GM19023 (cell line): ENCODE measurements around the gene SCN3B.

Source experiments
- ATAC-seq: cut with Tn5 transposase; IDR thresholded peaks from one replicate; pipeline ENCODE4 v1.9.1; 2021; ENCODE audit warnings: mild to moderate bottlenecking, moderate library complexity; ENCODE audit not compliant: unreplicated experiment

Gene SCN3B

DNA sequence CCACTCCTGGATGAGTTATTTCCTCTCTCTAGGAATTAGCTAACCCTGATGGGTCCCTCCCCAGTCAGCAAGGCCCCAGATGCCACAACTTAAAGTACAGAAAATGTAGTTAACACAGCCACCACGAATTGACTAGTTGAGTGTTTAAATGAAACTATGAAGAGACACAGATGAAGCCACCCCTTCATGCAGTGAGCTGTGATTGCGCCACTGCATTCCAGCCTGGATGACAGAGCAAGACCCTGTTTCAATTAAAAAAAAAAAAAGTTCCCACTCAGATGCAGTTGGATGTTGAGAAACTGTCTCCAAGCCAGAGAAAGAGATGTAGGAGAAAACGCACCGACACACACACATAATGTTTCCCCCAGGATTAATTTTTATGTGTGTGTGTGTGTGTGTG lies 53.3 kb downstream of the SCN3B start:
- ATAC-seq = no peak

DNA sequence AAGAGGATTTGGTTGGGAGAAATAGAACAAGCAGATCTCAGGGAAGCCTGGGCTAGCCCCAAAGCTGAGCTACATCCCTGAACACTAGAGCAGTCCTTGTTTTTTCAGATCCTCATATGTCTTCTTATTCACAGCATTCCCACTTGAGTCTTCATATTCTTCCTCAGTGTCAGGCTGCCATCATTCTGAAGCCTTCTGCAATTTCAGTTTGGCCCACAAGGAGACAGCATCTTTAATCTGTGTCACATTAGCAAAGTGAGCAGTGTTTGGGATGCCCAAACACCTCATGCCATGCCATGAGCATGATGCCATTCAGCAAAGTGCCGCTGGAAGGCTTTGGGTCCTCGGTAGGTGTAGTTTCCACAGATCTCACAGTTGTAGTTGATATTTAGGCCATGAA lies 56.6 kb downstream of the SCN3B start:
- no peak for ATAC-seq

DNA sequence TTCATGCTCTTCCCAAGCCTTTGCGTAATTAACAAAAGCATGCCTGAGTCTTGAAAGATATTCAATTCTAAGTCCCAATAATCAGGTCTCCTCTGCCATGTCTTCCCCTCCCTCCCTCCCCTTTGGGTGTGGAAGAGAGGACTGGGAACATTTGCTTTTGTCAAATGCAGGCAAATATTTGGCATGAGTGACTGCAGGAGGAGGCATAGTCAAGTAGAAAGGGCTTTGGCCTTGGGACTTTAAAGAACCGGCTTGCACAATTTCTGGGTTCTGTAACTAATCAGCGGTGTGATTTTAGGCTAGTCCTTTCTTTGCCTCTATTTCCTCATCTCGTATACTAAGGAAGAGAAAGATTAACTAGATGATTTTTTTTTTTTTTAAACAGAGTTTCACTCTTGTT lies 59.5 kb downstream of the SCN3B start:
- no peak for ATAC-seq

DNA sequence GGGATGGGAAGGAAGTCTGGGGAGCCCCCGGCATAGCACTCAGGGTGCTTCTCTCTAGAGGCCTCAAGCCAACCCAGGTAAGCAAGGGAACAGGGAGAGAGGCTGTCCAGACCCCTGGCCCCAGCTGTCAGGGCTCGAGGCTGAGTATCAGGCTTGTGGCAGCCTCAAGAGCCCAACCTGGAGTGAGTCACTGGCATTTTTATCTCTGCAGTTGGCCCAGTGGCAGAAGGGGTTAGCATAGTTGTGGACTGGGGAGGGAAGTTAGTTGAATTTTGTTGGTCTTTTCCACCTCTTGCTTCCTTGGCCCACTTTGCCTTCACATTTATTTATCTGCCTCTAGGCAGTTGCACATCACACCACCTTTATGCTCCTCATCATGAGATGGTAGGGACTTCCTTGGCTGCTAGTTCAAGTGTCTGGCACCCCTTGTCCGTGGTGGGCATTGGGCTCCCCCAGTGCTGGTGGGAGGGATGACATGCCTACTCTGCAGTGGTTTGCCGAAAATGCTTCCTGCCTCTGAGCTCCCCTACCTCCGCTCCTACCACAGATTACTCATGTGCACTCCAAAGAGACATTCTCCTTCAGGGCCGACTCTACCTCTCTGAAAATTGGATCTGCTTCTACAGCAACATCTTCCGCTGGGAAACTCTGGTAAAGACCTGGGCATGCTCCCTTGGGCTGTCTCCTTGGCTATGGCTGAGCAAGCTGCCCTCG lies 60.1 kb downstream of the SCN3B start:
- ATAC-seq = no peak

DNA sequence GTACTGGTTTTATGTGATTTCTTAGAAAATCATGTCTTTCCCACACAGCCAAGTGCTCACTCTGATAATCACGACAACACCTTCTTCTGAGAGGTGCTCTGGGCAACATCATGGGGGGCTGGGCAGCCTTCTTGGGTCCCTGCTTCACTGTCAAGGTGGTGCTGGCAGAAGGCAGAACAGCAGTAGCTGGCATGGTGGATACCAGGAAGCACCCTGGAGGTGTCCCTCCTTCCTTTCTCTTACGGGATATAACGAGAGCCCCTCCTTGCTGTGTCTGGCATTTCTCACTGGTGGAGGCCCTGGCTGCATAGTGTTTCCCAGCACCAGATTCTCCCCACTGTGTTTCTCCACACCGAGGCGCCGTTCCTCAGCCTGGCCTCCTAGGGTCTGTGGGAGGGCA lies 60.9 kb downstream of the SCN3B start:
- ATAC-seq = no peak

DNA sequence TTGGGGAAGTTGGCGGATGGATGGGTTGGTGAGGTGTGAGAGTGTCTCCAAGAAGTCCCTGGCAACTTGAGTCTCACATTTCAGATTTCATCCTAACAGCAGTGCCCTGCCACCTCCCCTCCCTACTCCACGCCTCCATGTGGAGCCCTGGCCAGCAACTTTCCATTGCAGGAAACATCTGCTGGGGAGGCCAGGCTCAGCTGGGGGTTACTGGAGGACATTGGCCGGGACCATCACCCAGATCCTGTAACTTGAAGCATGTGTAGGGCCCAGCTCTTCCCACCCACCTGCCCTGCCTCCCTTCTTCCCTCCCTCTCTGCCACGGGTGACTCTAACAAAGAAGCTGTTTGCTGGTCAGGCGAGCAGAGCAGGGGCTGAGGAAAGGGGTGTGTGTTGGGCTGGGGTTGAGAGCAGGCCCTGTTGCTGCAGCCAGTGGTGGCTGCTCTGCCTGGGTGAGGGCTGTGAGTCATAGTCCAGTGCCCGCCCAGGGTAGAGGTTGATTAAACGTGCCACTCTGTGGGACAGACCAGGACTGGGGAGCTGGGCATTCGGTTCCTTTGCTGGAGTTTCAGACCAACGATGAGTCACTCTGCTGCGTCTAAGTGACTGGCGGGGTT lies 64.0 kb downstream of the SCN3B start:
- ATAC-seq = no peak

DNA sequence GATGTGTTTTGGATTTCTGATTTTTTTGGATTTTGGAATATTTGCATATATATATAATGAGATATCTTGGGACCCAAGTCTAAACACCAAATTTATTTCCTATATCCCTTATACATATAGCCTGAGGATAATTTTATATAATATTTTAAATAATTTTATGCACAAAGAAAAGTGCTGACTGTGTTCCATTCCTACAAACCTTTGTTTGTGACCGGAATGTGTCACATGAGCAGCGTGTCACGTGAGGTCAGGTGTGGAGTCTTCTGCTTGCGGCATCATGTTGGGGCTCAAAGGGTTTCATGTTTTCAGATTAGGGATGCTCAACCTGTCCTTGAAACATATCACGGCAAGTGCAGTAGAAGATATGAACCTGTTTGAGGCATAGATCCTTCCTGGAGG lies 65.6 kb downstream of the SCN3B start:
- ATAC-seq = no peak

DNA sequence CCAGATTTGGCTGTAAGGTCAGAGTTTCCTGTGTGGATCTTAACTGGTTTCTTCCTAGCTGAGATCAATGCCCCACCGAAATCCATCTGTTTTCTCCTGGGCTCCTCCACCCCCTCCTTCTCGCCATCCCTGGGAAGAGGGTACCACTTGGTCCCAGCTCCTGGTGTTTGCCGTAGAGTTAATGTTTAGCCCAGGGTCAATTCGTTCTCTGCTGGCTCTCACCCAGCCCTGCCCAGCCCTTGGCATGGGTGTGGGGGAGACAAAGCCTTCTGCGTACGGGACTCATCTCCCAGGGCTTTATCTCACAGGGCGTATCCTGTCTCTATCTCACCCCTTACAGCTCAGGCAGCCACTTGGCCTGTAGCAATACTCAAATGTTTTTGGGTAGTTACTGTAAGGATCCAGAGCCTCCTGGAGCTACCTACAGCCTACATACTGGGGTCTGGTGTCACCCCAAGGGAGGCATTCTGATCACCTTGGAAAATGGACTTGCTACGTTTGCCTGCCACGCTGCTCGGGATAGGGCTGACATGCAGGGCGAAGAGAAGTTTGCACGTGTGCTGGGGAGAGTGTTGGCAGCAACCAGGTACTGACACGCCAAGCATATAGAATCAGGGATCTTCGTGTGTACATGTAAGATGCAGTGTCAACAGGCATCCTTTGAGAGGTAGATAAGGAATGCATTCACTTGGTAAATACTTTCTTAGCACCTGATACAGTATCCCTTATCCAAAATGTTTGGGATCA lies 66.1 kb downstream of the SCN3B start:
- ATAC-seq = no peak

DNA sequence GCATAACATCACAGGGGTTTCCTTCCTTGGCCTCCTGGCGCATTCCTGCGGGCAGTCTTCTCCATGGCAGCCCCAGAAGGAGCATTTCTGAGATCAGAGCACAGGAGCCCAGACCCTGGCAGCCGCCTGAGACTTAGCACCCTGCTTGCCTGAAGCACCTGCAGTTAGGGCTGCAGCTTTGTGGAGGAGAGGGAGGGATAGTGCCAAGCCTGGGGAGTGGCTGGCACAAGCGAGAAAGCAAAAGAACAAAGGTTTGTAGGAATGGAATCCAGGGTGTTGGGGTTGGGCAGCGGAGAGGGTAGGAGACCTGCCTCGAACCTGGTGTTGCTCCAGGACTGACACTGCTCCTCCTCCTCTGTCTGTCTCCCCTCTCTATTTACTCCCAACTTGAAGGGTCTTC lies 66.9 kb downstream of the SCN3B start:
- no peak for ATAC-seq

DNA sequence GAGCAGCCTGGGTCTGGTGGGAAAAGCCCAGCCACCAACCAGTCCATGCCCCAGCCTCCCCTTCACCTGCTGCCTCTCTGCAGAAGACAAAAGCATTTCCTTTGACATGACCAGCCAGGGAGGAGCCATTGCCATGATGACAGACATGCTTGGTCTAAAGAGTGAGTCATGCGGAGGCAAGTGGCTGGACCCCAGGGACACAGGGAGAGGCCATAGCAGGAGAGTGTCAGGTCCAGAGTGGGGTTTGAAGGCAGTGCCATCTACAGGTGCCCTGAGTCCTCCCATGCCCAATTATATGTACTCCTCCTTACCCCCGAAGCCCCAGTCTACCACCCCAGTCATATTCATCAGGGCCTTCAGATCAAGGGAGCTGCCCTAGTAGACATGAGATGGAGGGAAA lies 67.4 kb downstream of the SCN3B start:
- no peak for ATAC-seq

DNA sequence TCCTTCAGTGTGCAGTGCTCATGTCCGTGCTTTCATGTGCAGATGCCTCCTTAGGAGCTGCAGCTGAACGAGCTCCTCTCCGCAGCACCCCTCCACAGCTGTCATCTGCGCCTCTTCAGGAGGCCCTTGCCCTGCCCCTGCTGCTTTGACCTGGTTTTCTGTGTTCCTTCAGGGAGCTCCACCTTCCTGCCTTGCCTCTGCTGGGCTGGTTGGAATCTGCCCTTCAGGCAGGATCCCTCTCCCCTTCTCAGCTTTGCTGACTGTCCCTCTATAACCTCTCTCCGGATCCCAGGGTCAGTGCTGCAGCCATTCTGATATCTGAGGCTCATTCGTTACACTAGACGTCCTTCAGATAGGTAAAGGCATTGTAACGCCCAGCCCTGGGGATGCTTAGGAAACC lies 67.9 kb downstream of the SCN3B start:
- no peak for ATAC-seq

DNA sequence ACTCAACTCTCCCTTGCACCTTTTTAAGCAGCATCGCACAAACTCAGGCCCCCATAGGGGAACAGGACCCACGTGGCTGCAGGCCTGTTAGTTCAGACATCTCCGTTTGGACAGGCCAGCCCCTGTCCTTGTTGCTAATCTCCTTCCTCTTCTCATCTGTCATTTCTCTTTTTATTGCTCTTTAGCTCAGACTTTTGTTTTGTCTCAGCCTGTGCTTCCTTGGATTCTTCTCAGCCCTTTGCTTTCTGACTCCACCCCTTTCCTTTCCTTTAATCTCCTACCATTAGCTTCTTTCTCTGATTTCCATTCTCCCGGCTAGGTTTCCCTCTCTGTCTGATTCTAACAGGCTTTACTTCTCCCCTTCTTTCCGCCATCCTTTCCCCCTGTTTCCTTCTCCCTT lies 68.7 kb downstream of the SCN3B start:
- ATAC-seq = no peak

DNA sequence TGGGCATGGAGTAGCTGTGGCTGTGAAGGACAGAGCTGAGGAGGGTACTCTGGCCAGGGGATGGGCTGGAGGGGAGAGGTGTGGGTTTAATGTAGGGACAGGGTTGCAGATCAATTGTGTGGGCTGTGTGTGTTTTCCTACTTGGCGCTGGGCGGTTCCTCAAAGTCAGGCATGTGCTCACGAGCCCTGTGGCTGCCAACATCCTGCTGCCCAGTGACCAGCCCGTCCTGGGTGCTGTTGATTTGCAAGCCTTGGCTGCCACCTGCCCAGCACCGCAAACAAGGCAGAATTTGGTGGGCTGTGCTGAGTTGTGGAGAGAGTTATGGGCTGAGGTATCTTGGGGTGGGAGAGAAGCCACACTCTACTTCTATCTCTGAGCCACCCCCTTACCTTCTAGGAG lies 69.2 kb downstream of the SCN3B start:
- no peak for ATAC-seq

DNA sequence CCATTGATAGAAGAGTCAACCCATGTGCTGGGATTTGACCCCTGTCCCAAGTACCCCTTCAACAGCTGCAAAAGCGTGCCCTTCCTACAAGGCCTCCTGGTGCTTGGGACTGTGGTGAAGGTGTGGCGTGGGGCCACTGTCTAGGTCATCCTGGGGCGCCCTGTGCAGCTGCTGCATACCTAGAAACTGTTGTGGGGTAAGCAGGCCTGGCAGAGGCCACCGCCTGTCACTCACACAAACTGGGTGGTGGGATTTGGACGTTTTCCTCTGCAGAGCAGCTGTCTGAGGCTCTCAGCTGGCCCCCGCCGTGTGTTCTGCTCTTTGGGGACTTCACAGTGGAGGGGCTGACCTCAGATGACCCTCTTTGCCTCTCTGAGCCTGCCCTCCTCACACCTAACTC lies 69.7 kb downstream of the SCN3B start:
- no peak for ATAC-seq

DNA sequence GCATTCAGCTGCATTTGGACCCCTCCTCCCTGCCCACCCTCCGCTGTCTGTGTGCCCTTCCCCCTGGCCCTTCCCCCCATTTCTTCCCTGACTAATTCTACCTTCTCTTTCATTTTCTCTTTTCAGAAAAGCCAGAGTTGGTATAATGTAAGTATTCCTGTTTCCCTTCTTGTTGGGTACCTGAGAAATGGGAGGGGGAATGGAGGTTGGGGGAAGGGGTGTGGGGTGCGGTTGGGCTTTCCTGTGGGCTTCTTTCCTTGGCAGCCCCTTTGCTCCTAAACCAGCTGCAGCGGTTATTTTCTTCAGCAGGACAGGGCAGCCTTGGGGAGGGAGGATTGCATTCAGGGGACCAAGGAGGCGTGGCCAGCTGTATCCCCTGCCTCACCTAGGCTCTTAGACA lies 70.2 kb downstream of the SCN3B start:
- ATAC-seq = no peak

DNA sequence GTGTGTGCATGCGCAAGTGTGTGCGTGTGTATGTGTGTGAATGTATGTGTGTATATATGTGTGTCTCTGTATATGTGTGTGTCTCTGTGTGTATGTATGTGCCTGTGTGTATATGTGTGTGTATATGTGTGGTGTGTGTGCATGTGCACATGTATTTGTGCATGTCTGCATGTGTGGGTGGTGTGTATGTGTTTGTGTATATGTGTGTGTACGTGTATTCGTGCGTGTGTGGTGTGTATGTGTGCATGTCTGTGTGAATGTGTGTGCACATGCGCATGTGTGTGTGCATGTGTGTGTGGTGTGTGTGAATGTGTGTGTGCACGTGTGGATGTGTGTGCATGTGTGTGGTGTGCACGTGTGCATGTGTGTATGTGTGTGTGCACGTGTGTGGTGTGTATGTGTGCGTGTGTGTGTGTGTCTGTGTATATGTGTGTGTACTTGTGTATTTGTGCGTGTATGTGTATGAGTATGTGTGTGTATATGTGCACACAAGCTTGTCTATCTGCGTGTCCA lies 71.4 kb downstream of the SCN3B start:
- no peak for ATAC-seq

DNA sequence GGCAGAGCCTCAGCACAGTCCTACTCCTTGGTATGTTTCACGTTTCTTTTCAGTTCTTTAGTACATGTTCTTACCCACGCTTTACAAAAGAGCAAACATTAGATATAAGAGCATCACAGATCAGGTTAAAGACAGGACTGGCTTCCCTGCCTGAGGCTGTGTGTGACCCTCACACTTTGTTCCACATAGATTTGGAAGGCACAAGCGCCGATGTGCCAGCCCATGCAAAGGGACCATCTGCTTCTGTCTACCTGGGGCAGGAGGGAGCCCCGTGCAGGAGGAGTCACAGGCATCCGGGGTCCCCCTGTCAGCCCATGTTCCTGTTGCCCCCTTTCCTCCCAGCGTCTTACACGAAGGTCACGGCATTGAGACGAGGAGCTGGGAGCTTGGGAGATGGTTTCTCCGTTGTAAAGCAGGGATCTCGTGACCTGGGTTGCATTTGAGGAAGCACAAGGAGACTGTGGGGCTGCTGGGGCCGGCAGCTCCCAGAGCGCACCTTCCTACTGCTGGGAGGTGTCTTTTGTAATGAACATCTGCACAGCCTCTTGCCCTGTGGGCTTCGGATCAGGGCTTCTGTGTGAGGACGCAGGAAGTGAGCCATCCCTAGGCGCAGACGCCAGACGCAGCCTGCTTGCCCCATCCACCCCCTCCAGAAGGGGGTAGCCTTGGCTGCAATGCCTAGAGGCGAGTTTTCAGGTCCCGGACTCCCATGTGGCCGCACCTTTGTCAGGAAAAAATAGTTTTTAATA lies 72.6 kb downstream of the SCN3B start:
- no peak for ATAC-seq

DNA sequence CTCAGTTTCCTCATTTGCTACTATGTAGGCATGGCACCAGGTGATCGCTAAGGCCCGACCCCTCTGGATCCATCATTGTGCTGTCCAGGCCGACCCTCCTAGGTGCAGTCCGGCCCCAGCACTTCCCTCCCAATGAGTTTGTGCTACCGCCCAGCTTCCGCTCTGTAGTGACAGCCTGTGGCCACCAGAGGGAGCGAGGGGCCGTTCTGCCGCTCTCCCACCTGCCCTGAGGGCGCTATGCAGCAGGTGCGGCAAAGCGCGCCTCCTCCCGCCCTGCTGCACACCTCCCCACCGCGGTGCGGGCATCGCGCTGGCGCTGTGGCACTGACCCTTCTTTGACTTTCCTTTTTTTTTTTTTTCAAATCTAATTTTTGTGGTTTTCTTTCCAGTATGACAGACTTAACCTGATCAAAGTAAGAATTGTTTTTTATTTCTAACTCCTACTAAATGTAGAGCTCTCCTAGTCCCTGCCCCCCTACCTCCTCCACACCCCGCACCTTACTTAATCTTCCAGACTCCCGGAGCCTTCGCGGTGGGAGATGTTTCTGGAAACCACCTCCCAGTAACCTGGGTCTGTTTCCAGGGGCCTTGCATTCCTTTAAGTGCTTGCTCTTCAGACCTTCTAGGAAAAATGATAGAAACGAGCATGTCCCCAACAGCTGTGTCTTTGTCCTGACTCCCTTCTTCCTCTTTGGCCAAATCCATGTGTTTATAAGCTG lies 73.7 kb downstream of the SCN3B start:
- peak; percentile 78 for ATAC-seq

DNA sequence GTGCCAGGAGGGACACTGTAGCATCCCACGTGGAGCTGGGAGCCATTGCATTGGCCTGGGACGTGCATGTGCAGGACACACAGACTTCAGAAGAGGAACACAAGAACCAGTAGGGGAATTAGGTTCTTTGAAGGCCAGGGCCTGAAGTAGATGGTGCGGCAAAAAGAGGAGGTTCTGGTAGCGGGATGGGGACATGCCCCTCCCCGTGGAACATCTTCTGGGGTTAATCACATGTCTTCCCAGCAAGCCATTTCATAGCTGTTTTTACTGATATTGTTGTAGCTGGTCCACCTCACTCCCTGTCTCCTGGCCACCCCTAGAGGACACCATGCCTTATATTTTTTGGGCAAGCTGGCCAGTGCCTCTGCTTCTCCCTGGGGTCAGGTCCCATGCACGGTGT lies 74.3 kb downstream of the SCN3B start:
- no peak for ATAC-seq

DNA sequence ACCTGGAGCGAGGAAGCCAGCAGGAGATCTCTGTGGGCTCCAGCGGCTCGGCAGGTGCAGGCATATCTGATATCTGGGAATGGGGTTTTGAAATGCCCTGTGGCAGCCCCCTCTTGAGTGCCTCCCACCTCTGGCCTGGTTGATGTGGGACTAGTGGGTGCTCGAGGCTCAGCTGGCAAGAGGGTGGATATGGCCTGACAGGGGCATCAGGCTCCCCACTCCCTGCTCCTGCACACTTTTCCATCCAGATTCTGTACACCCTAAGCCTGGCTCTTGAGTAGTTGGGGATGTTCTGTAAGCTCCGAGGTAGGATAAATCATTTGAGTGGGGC lies 75.0 kb downstream of the SCN3B start:
- no peak for ATAC-seq
